Measurements from ENCODE around the gene COL13A1.

The COL13A1 gene

GRCh38 chr10:69792341-69792740 is 9.4 kb upstream of the COL13A1 start:
- no peak for FAIRE-seq

- no peak for FAIRE-seq
These were observed 7.0 kb upstream of the COL13A1 start for GRCh38 chr10:69794673-69795072.

GRCh38 chr10:69795242-69795934 is 6.3 kb upstream of the COL13A1 start:
- FAIRE-seq: no peak

GRCh38 chr10:69797959-69798358 is 3.7 kb upstream of the COL13A1 start:
- no peak for FAIRE-seq

- no peak for FAIRE-seq
These were observed 1.6 kb upstream of the COL13A1 start for GRCh38 chr10:69800109-69800508.

GRCh38 chr10:69800665-69801064 is 1.0 kb upstream of the COL13A1 start:
- FAIRE-seq: no peak

- no peak for FAIRE-seq
These were observed 642 bp upstream of the COL13A1 start for GRCh38 chr10:69801094-69801433.

- FAIRE-seq: no peak
These were observed 887 bp downstream of the COL13A1 start for GRCh38 chr10:69802424-69803161.

- no peak for FAIRE-seq
These were observed 2.1 kb downstream of the COL13A1 start for GRCh38 chr10:69803809-69804208.

- no peak for FAIRE-seq
These were observed 3.1 kb downstream of the COL13A1 start for GRCh38 chr10:69804775-69805174.

GRCh38 chr10:69807122-69807521 is 5.4 kb downstream of the COL13A1 start:
- FAIRE-seq: no peak

- no peak for FAIRE-seq
These were observed 6.0 kb downstream of the COL13A1 start for GRCh38 chr10:69807696-69808095.

GRCh38 chr10:69809318-69809717 is 7.6 kb downstream of the COL13A1 start:
- FAIRE-seq: no peak

GRCh38 chr10:69810097-69810496 is 8.4 kb downstream of the COL13A1 start:
- FAIRE-seq: no peak

GRCh38 chr10:69810675-69811397 is 9.1 kb downstream of the COL13A1 start:
- no peak for FAIRE-seq

- no peak for FAIRE-seq
These were observed 11.9 kb downstream of the COL13A1 start for GRCh38 chr10:69813632-69814031.

- no peak for FAIRE-seq
These were observed 12.5 kb downstream of the COL13A1 start for GRCh38 chr10:69814251-69814650.

- FAIRE-seq: no peak
These were observed 13.4 kb downstream of the COL13A1 start for GRCh38 chr10:69815104-69815503.

GRCh38 chr10:69816521-69816920 is 14.8 kb downstream of the COL13A1 start:
- no peak for FAIRE-seq

GRCh38 chr10:69817078-69817581 is 15.4 kb downstream of the COL13A1 start:
- FAIRE-seq: no peak

- FAIRE-seq: no peak
These were observed 17.1 kb downstream of the COL13A1 start for GRCh38 chr10:69818676-69819239.

GRCh38 chr10:69819716-69820506 is 18.2 kb downstream of the COL13A1 start:
- FAIRE-seq: no peak

Measured in colon (tissue), 2 donors.